D341Med (cell line): ENCODE results near the gene DCLK2.
"Not testable (repeated sequence)": the region's sequence is repeated elsewhere in the genome, so short reads cannot be mapped to it uniquely, and the experiment has no call there.

Experiments used
- DNase-seq: peaks from one replicate; pipeline ENCODE4 v3.0.0; 2012; ENCODE audit warnings: low spot score

DCLK2 gene

DNA sequence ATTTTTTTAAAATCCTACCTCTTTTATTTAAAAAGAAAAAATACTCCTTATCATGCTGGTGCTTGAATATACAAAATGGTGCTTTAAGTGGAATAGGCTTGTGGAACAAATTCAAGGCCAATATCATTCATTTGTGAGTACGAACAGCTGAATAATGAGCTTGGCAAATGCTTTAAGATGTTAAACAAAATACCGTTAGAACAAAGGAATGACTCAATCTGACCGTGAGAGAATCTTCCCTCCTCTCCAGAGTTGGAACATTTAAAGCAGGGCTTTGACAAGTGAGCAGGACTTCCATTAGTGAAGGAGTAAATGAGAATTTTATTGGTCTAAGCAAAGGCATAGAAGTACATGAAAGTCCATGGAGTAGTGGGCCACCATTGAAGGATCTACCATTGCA is 74.5 kb downstream of the DCLK2 start:
- no peak for DNase-seq

DNA sequence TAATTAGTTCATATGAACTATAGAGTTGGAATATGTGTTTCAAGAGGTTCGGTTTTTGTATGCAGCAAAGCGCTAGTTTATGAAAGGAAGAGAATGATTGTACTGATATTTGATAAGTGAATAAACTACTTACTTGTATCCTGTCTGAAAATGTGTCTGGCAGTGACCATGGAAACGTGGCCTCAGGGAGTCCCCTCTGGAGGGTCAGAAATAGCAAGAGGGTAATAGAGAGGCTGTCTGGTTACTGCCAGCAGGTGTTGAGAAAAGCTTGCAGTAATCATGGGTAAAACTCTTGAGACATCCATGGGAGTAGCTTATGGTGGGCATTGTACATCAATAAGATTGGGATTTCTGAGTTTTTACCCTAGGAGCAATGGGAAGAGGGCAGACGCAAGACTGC is 77.1 kb downstream of the DCLK2 start:
- no peak for DNase-seq

DNA sequence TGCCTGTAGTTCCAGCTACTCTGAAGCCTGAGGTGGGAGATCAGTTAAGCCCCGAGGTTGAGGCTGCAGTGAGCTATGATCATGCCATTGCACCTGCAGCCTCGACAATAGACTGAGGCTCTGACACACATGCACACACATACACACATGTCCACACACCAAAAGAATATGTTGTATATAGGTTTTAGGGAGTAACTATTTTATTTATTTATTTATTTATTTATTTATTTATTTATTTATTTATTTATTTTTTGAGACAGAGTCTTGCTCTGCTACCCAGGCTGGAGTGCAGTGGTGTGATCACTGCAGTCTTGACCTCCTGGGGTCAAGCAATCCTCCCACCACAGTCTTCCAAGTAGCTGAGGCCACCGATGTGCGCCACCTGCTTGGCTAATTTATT is 78.3 kb downstream of the DCLK2 start:
- DNase-seq: no peak

DNA sequence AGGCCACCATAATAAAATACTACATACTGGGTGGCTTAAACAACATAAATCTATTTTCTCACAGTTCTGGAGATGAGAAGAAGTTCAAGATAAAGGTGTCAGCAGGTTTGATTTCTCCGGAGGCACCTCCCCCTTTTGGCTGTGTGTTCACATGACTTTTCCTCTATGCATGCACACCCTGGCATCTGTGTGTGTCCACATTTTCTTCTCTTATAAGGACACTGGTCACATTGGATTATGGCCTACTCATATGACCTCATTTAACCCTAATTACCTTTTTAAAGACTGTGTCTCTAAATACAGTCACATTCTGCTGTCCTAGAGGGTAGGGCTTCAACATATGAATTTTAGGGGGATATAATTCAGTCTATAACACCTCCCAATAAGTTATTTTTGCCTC is 79.8 kb downstream of the DCLK2 start:
- DNase-seq: no peak

- DNase-seq: no peak
Observed at GRCh38 chr4:150160473-150160872, 82.2 kb downstream of the DCLK2 start.

GRCh38 chr4:150161109-150161508 is 82.9 kb downstream of the DCLK2 start:
- no peak for DNase-seq

- DNase-seq: not testable (repeated sequence)
Observed at GRCh38 chr4:150162020-150162419, 83.8 kb downstream of the DCLK2 start.

- no peak for DNase-seq
Observed at GRCh38 chr4:150164055-150164454, 85.8 kb downstream of the DCLK2 start.

DNA sequence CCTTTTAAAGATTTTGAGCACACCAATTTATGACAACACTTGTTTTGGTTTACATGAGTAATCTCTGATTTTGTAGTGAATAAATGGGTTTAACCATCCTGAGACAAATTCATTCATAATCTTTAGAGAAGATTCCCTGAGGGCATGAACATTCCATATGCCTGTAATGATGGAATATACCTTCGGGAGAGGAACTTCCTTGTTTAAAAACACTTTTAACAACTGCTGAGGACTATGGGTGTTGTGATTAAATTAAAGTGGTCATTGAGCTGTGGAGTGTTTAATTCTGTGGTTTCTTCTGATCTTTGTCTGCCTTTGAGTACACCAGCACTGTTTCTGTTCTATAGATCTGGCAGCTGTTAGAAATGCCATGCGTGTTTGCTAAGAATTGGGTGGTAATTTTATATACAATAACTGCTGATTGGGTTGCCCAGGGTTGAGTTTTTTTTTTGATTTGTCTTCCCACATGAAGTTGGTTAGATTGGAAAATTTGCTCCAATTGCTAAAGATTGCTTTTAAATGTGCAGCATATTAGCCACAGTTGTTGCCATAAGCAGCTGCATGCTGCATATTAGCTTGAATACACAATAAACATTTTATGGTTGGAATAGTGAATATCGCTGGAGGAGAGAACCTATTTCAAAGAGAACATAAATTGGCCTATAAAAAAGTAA is 86.8 kb downstream of the DCLK2 start:
- no peak for DNase-seq

- no peak for DNase-seq
Observed at GRCh38 chr4:150167054-150167453, 88.8 kb downstream of the DCLK2 start.

DNA sequence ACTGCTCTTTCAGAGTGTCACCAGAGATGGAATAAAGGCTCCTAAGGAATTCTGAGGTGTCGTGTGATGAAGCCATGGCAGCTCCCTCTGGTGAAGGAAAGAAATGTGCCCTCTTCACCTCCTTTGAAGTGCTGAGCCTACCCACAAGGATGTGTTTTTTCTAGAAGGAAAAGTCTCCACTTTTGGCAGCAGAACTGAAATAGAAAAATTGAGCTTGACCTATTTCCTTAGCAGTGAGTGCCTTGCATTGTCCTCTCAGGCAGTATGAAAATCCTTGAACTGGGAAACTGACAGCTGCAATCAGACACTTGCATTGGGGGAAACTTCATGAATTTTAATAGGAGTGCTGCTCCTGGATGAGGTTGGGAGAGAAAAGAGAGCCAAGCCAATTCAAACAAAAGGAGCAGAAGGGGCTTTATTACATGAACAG is 95.2 kb downstream of the DCLK2 start:
- DNase-seq: no peak

DNA sequence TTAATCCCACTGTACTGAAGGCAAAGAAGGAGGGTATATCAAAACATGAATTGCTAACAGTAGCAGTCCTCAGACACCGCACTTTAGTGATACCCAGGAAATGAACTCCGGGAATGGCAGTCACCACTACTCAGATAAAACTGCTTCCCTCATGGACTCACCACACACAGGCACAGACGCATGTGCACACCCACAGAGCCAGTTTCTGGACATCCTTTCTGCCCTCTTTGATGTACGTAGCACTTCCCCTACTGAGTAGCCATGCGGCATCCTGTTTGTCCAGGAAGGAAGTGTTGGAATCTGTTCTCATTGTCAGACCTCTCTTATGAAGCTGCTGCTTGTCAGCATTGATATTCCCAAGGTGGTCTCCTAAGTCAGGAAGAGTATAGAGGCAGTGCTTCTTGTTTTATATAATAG is 95.7 kb downstream of the DCLK2 start:
- no peak for DNase-seq

- no peak for DNase-seq
Observed at GRCh38 chr4:150176547-150176946, 98.3 kb downstream of the DCLK2 start.

DNA sequence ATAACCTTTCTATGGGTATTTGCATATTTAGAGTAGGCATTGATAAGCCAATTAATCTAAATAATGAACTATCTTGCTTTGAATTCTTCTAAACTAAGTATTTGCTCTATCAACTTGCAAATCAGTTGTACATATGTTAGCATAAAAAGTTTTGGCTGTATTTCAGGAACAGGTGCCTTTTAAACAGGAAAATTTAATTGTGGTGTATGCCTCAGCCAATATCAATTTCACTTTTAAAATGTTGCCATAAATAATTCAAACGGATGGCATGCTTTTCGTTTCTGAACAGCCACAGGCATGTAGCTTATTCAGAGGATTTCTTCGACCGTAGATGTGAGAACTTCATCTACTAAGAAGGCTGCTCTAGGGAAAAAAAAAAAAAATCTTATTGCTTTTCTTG is 99.9 kb downstream of the DCLK2 start:
- DNase-seq: no peak

DNA sequence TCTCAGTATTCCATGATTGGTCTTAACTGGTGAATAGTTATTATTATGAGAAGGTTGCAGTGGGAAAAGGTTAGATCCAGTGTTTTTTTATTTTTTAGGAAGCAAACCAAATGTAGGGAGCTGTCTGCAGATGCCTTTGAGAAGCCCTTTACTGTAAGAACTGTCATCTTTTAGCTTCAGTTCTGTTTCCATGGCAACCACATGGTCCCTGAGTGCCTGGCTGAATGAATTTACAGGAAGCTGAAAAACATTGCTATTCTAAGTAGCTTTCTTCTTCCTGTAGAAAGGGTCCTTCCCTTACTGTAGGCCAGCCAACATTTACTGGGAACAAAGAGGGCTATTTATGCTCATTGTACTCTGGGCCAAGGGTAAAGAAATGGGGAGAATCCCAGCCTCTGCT is 103.3 kb downstream of the DCLK2 start:
- no peak for DNase-seq

GRCh38 chr4:150182794-150183193 is 104.5 kb downstream of the DCLK2 start:
- DNase-seq: no peak

DNA sequence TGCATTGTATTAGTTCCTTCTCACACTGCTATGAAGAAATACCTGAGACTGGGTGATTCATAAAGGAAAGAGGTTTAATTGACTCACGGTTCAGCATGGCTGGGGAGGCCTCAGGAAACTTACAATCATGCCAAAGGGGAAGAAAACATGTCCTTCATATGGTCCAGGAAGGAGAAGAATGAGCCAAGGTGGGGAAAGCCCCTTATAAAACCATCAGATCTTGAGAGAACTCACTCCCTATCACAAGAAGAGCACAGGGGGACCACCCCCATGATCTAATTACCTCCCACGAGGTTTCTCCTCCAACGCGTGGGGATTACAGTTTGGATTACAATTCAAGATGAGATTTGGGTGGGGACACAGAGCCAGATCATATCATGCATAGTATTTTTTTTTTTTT is 106.8 kb downstream of the DCLK2 start:
- not testable (repeated sequence) for DNase-seq

GRCh38 chr4:150192986-150193385 is 114.7 kb downstream of the DCLK2 start:
- DNase-seq: no peak

GRCh38 chr4:150197256-150197655 is 119.0 kb downstream of the DCLK2 start:
- not testable (repeated sequence) for DNase-seq

GRCh38 chr4:150199056-150199455 is 120.8 kb downstream of the DCLK2 start:
- DNase-seq: no peak

DNA sequence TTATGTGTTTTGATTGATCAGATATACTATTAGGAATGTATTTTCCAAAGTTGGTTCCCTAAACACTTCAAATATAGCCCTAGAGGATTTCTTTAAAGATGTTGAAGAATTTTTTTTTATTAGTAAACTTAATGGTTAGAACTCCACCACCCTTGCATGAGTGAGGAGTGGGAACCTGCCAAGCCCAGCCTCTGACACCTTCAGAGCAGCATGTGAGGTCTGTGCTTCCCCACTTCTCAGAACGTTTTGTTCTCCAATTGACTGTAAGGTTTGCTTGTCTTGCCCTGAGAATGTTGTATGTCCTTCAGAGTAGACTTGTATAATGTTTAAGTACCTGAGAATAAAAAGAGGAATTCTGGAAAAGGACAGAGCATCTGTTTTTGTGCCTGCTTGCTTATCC is 126.8 kb downstream of the DCLK2 start:
- DNase-seq: no peak

GRCh38 chr4:150206265-150206664 is 128.0 kb downstream of the DCLK2 start:
- no peak for DNase-seq

DNA sequence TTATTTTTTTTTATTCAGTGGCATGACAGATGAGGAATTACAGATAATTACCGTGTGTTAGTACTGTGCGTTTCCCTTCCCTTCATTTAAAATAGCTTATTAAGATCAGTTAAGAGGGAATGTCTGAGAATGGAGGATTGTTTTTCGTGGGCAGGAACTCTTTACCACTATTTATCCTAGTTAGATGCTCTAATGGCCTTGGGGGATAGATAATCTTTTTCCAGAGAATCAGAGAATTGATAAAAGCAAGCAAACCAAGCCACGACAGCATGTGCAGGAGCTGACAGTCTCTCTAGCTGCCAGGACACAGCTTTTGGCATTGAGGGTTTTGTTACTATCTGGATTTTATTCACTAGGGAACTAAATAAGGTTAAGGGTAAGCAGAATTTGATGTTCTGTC is 128.7 kb downstream of the DCLK2 start:
- no peak for DNase-seq

DNA sequence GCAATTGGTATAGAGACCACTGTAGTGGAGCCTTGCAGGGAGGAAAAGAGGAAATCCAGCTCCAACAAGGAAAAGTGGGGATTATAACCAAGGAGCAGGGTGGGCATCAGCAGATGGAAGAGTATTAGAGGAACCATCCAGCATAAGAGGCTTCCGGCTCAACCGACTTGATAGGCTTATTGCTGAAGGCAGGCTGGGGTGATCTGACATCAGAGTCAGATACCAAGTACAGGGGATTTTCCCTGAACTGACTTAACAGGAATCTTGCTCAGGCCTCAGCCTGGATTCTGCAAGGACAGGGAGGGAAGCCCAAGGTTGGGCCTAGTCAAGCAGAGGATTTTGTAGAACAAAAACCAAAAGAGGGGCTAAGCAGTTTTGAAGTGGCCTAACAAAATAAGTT is 129.6 kb downstream of the DCLK2 start:
- peak; percentile 81 for DNase-seq
